ENCODE measurements around the gene TTC39C.

Gene TTC39C

GRCh38 chr18:24014062-24014985 is at the start of gene TTC39C:
Gene TTC39C (plus strand): TSS chr18:24014754. CDS start chr18:24014872, 118 bp downstream.
- peak; percentile 89 for DNase-seq

DNA sequence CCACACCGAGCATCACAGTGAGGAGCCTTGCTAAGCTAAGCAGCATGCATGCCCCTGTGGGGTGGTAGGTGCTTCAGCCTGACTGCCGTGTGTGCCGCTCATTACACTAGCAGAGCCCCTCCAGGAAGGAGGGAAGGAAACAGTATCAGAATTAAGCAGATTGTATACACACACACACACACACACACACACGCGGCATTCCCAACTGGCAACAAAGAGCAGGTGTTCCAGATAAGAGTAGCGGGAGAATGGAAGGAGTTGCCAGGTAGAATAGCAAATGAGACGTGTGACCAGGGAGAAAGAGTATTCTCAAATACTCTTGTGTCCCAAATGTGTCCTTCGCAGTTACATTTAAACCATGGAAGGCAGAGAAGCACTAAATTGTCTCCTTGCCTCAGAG is 47.6 kb upstream of the TTC39C start:
- no peak for DNase-seq

DNA sequence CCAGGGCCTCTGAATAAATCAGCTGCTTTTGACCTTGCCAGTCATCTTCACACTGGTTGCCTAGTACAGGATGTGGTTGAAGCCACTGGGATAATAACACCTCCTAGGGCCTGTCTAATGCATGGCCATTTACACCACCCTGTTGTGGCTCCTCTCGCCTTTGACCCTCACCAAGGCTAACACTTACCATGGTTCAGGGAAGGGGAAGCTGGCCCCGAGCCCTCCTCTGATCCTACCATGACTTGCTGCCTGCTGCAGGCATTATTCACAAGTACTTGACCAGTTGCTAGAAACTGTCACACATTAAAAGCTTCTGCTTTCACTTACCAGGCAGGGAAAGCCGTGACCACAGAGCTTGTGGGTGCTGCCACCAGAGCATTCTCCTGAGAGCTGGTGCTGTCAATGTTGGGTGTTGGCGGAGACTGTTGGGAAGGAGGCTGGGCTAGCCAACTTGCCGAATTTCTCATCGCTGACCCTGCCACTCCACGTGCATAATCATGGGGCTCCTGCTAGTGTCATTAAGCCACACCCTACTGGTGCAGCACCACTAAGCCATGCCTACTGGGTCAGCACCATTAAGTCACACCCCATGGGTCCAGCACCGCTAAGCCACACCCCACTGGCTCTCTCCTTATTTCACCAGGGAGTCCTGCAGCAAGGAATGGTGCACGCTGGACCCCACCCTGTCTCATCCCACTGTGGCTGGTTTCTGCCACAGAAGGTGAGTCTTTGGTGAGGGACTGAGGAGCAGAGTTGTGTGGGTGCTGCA is 47.0 kb upstream of the TTC39C start:
- no peak for DNase-seq

DNA sequence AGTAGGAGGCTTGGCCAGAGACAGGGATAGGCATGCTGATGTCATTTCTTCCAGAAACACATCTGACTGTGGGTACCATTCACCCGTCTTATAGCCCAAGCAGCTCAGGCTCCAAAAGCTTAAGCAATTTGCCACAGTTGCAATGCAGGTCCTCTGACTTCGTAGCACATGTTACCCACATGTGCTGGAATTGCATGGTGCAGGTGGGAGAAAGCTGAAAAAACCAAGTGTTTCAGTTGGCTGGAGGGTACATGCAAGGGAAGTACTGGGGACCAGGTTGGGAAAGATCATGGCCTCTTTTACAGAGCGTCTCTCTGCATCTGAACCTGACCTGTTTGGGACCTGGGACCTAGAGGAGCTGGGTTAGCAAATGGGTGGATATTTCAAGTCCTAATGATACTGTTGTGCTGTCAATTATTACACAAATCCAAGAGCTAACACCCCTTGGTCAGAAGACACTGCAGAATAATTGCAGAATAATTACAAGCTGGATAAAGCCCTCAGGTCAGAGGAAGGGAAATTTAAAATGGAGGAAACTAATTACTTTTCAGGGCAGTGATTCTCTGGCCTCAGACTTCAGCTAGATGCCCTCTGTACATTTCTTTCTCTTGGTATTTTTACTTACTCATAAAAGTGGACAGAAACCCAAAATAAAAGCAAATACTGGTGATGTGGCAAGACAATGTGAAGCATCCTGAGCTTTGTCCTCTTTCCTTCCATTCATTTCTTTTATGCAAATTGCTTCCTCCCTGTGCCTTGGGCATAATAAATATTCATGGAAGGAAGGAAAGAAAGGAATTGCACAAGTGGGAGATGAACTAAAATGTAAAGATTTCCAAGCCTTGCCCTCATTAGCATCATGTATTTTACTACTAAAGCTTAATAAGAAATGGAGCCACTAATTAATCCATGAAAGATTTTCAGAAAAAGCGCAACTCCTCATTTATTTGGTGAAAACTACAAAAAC is 45.6 kb upstream of the TTC39C start:
- DNase-seq = no peak

DNA sequence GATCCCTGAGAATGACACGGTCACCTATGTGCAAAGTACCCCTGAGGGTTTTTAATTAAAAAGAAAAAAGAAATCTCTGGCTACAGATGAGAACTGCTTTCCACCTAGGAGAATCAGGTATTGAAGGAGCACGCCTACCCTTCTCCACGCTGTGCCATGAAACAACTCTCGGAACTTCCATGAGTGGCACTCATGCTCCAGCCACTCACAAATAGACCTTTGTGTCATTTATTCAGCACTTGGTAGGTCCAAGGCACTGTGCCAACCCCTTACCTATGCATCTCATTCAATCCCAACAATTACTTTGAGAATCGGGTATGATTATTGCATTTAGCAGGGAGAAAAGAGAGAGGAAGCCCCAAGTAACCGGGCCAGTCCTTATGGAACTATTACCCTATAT is 44.9 kb upstream of the TTC39C start:
- no peak for DNase-seq

GRCh38 chr18:23970161-23971096 is 44.1 kb upstream of the TTC39C start:
- DNase-seq = peak; percentile 50

DNA sequence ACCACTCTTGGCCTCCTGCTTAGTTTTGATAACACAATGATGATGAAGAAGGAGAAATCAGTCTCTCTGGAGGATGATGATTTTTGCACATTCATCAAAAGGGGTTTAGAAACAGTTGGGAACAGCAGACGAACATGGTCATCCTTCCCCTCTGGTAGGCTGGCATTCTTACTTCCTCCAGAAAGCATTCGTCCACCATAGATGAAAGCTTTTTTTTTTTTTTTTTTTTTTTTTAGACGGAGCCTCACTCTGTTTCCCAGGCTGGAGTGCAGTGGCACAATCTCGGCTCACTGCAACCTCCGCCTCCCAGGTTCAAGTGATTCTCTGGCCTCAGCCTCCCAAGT is 43.5 kb upstream of the TTC39C start:
- DNase-seq = no peak

- no peak for DNase-seq
These were observed 42.8 kb upstream of the TTC39C start for GRCh38 chr18:23971666-23972230.

DNA sequence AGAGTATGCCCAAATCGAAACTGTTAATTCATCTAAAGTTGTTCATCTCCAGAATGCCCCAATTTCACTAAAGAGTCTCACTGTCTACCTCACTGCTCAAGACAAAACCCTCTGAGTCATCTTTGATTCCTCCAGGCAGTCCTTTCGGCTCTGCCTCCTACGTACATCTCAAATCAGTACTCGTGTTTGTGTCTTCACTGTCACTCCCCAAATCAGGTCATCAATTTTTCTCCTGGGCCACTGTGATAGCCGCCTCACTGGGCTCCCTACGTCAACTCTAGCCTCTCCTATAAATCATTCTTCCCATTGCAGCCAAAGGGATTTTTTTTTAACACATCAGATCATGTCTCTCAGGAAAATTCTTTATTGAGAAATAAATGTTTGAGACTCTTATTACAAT is 42.1 kb upstream of the TTC39C start:
- no peak for DNase-seq

DNA sequence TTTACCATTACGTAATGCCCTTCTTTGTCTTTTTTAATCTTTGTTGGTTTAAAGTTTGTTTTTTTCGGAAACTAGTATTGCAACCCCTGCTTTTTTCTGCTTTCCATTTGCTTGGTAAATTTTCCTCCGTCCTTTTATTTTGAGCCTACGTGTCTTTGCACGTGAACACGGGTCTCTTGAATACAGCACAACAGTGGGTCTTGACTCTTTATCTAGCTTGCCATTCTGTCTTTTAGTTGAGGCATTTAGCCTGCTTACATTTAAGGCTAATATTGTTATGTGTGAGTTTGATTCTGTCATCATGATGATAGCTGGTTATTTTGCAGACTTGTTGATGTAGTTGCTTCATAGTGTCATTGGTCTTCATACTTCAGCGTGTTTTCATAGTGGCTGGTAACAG is 37.5 kb upstream of the TTC39C start:
- DNase-seq = no peak

DNA sequence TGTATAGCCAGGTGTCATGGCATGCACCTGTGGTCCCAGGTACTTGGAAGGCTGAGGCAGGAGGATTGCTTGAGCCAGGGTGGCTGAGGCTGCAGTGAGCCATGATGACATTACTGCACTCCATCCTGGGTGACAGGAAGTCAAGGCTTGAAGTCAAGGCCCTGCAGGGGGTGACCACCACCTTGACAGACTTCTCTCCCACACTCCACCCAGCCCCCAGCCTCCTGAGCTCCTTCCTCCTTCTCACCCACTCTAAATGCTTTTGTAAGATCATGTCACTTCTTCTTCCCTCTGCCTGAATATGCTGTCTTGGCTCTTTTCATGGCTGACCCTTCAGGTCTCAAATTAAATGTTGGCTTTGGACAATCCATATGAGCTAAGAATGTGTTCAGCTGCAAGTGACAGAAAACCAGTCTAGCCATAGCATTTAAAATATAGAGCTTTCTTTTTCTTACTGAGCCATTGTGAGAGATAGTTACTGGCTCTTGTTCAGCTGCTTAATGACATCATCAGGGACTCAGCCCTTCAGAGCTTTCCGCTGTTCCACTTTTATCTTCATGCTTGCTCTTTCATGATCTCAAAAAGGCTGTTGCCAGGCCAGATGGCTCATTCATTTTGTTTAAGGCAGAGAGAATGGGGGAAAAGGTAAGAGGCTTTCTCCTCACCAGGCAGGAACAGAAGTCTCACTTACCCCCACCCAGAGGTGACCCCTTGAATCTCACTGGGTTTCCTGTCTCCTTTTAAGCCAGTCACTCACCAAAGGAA is 36.7 kb upstream of the TTC39C start:
- no peak for DNase-seq

DNA sequence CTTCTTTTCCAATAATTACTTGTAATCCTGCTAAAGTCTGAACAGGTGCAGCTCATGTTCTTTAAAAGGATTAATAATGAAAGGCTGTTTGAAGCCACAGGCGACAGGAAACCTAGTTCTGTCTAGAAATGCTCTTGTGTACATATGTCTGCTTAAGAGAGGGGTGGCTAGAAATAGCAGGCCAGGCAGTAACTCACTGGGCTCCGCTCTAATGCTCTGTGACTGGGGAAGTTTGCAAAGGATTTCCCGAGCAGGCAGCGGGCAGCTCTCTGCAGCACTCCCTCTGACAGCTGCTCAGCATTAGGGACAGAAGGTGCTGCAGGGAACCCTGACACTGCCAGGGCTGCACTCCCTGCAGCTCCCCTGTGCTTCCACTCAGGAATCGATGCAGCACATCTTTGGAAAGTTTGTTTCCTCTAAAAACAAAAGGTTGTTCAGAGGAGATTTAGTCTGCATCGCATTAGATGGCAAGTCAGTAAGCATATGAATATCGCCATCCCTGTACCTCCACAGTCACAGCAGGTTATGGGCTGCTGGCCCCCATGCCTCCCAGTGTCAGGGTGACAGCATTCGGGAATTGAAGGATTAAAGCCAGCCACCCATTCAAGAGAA is 33.1 kb upstream of the TTC39C start:
- DNase-seq = no peak

DNA sequence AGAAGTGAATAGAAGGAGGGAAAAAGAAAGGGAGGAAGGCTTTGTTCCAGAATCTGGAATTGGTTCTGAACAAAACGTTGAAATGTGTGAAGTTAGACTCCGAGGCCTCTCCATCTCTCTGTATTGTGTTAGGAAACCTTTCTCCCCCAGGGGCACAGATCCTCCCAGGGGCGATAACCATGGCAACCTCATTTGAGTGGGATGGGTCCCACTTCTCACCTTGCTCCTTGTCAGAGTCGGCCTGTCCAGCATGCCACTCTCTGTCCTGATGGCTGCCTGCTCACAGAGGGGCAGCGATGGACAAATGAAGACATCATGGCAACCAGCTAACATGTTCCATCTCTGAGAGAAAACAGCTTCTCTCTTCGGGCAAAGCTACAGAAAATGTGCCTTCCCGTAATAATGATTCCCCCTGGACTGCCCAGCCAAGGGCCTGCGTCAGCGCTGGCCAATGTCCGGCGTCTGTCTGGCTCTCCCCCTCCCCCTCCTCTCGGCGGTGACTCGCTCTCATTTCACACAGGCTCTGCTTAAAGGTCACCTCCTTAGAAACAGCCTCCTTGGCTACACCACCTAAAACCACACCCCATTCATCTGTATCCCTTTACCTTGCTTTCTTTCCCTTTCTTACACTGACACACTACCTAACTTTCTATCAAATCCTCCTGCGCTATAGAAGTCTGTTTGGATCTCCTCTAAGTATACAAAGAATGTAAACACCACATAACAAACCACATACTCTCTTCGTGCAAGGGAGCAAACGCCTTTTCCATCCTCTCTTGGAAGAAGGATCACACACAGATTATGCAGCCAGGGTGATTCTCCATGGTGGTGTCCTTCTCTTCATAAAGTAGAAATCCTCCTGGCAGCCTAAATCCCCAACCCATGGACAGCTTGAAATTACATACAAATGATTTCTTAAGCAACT is 32.1 kb upstream of the TTC39C start:
- DNase-seq = no peak

GRCh38 chr18:23983112-23983511 is 31.4 kb upstream of the TTC39C start:
- DNase-seq = no peak

GRCh38 chr18:23986600-23987359 is 27.8 kb upstream of the TTC39C start:
- DNase-seq = no peak

GRCh38 chr18:23990474-23991410 is 23.8 kb upstream of the TTC39C start:
- no peak for DNase-seq

Data from stimulated activated CD8-positive, alpha-beta memory T cell treated with anti-CD3 and anti-CD28 coated beads, Interleukin-4, amount 100 ng/mL, for 48 hours (primary cell).